Left renal cortex interstitium (tissue), 4 donors: Measurements from ENCODE around the gene NIP7. TPM values are rescaled to one million over a fixed set of nuclear protein-coding genes. Genes with fewer than 3 reads are reported as not detected.

Experiments
- DNase-seq, 4 donors: peaks; one replicate each; pipeline ENCODE4 v3.0.0-alpha.2; 2013; ENCODE audit warnings: low read depth in 4 of 4, low spot score in 2 of 4, missing footprints in 1 of 4
- polyA plus RNA-seq, 4 donors: library from polyadenylated mRNA; unstranded; fragments of 120-200 nt; gene quantifications; one replicate each; pipeline ENCODE4 v1.2.1, GENCODE V29; 2013; ENCODE audit not compliant: insufficient read length in 4 of 4

NIP7 gene
- polyA plus RNA-seq, 4 donors, result 28.6 to 35.2 (median 30.6) TPM

DNA sequence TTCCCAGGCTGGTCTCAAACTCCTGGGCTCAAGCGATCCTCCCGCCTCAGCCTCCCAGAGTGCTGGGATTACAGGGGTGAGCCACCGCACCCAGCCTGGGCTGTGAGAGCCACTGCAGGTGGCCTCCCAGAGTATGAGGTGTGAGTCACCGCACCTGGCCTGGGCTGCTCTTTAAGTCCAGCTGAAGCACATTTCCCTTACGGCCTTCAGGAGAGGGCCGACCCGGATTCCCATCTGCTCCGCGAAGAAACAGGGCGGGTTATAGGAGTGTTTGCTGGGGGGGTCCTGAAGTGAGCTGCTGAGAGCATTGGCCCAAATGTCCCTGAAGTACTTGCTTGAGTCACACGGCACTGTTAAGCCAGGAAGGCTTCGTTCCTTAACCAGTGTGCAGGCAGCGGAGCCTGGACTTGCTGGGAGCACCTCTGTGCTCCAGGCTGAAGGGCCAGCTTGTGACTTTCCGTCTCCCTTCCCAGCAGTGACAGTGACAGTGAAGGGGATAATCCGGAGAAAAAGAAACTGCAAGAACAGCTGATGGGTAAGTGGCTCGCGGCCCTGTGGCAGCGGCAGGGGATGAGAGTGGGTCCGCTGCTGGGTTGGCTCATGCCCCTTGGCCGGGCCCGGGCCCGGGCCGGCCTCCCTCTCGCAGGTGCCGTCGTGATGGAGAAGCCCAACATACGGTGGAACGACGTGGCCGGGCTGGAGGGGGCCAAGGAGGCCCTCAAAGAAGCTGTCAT is 21.2 kb upstream of the NIP7 start:
- no peak for DNase-seq

GRCh38 chr16:69318911-69319289 is 20.7 kb upstream of the NIP7 start:
- no peak for DNase-seq

- DNase-seq, result no peak
These were observed 20.2 kb upstream of the NIP7 start for GRCh38 chr16:69319381-69319780.

GRCh38 chr16:69319826-69320739 is 19.5 kb upstream of the NIP7 start:
- DNase-seq, result no peak

GRCh38 chr16:69320740-69321073 is 18.9 kb upstream of the NIP7 start:
- no peak for DNase-seq

DNA sequence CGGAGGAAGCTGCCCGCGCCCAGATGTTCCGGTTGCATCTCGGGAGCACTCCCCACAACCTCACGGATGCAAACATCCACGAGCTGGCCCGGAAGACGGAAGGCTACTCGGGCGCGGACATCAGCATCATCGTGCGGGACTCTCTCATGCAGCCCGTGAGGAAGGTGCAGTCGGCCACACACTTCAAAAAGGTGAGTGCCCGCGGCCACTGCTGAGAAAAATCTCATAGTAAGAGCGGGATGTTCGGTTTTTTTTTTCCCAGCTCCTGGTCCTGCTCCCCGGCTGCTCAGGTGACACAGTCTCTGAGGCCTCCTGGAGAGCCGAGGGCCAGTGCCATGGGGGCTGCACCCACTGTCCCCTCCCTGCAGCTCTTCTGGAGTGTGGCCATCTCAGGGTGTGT is 18.5 kb upstream of the NIP7 start:
- DNase-seq, result no peak

- no peak for DNase-seq
These were observed 17.2 kb upstream of the NIP7 start for GRCh38 chr16:69322343-69322742.

- no peak for DNase-seq
These were observed 16.2 kb upstream of the NIP7 start for GRCh38 chr16:69323415-69323814.

- no peak for DNase-seq
These were observed 15.5 kb upstream of the NIP7 start for GRCh38 chr16:69324013-69324531.

- no peak for DNase-seq
These were observed 14.9 kb upstream of the NIP7 start for GRCh38 chr16:69324585-69325253.

DNA sequence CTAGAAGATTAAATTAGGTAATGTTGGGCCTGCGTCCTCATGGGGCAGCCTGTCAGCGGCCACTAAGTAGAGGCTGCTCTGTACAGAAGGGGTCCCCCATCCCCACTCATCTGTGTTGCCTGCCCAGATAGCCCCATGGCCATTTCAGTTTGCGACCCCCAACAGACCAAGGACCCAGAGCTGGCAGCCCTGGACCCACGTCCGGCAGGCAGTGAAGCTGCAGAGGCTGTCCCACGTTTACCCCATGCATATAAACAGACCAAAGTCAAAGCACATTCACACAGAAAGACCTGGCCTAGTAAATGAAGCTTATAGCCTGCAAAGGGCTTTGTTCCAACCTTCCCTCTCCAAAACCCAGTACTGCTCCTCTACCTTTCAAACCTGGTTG is 13.8 kb upstream of the NIP7 start:
- no peak for DNase-seq

DNA sequence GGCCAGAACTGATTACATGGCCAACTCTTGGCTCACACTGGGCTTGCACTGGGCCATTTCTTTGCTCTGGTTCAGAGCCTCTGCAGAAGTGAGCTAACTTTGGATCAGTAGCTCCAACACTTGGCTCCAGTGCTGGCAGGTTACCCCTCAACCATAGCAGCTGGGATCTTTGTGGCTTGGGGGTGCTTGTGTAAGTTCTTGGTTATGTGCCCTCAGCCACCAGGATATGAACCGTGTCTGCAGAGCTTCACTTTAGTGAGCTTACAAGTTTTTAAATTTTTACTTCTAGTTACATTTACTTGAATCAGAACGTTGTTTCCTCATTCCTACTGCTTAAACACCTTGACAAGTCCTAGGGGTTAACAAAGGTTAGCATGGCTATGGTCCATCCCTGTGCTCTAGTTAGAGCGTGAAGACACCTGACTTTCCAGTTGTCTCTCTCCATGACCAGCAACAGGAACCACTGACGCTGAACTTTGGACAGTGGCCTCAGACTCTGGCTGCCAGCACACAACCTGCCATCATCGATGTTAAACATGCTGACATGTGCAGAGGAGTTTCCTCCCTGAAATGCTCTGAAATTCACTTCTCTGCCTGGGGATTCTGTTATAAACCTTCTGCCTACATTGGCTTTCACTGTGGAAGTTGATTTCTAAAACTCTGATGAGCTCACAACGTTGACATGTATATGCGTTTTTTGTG is 13.2 kb upstream of the NIP7 start:
- no peak for DNase-seq

- no peak for DNase-seq
These were observed 11.8 kb upstream of the NIP7 start for GRCh38 chr16:69327585-69328310.

GRCh38 chr16:69328854-69329316 is 10.7 kb upstream of the NIP7 start:
- no peak for DNase-seq

DNA sequence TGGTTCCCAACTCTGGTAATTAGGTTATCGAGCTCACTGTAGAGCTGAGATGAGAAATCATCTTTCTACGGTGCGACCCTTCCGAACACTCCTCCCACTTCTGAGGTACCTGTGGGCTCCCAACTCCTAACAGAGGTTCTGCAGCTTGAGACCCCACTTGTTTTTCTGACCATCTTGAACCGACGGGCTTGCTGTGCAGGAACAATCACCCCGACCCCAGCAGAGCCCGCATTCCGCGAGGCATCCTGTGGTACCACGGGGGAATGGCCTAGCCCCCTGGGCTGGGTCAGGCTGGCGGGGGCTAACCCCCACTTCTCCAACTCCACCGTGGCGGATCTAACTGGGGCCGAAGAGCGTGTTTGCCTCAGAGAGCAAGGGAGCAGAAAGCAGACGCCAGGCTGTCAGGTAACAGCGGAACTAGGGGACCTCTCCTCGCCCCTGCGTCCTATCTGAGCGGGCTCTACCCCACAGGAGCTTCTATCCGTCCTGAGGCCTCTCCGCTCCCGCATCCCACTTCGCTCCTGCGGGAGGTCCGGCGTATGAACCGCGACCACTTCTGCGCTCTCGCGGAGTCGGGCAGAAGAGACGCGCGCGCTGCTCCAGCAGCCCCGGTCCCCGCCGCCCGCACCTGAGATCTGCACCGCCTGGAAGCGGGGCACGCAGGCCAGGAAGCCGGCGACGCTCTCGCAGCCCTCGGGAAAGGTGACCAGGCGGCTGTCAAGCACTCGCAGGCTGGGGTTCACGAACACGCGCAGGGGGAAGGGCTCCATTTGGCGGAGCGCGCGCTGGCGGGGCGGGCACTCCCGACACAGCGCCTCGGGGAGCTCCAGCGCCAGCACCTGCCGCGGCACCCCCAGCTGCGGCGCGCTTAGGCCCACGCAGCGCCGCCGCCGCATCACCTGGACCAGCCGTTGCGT is 9.9 kb upstream of the NIP7 start:
- DNase-seq, result no peak

DNA sequence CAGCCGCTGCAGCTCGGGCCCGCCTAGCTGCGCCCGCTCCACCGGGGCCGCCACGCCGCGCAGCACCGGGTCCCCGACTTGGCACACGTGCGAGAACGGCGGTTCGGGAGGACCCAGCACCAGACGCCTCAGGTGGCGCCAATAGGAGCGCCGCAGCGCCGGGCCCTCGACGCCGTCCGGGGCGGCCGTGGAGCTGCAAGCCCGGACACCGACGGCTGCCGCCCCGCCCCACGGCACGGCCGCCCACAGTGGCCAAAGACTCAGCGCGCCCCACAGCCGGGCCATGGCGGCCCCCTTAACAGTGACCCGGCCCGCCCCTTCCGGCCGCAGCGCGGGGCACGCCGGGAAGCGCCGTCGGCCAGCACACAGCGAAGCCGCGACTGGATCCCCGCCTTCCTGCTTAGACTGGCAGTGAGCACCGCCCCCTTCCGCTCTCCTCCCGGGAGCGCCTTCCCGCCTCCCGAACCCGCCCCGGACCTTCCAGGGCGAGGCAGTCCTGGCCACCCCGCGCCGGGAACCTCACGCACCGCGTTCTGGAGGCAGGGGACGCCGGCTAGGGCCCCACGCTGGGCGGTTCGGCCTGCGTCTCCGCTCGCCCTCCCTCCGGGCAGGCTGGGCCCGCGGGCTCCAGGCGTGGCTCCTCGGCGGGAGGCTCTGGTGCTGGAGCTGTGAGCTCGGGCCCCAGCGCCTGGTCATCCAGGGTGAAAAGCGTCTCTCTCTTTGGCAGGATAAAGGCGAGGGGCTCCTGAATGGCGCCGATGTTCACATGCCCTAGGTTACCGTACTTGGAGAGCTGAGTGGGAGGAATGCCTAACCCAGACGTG is 9.1 kb upstream of the NIP7 start, which contains the start of gene PDF:
Gene PDF (minus strand): TSS at position 303 of the 824 bp plus-strand sequence. CDS start 18 bp downstream, at position 285.
- DNase-seq, result peak in 3 of 4 donors; percentile 74 to 89 (median 79)

DNA sequence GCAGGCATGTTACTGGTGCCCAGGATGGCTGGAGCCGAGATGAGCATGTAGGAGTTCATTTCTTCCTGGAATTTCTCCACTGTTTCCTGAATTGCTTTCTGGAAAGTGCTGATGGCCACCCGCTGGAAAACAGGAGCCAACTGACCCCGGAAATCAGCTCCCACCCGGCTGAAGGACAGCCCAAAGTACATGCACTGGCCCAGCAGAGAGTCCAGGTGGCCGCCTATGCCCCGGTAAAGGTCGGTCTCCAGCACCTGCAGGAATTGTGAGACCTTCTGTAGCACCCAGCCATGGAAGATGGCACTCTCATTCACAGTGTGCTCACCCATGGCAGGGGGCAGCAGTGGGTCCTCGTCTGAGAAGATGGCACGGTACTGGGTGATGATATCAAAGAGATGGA is 4.9 kb upstream of the NIP7 start:
- no peak for DNase-seq
